ENCODE results near the gene BDKRB1. TPM values are rescaled to one million over a fixed set of nuclear protein-coding genes. Genes with fewer than 3 reads are reported as not detected.

The BDKRB1 gene
- total RNA-seq, 1 donor from 2014 or later, result not detected

DNA sequence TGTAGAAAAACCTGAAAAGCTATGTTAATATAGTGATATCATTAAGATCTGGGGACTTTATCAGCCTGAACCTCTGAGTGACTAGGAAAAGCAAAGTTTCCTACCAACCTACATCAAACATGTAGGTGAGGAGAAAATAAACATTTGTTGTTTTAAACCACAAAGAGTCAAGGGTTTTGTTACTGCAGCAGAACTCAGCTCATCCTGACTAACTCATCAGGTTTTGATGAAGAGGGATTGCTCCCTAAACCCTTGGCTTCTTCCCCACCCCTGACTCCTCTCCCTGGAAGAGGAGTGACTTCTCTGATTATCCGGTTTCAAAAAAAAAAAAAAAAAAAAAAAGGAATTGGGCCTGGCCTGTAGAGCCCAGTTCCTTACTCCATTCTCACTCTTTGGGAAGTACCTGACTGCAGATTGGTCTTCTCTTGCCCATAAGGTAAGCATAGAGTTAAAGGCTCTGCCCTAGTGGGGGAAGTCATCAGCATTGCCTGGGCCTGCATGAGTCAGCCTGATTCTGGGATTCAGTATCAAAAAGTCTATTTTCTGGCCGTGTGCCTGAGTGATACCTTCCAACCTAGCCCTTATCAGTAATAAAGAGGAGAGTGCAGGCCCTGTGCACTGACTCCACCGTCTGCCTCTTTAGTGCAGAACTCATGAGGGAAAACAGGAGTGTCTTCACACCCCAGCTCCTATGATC lies 16.9 kb downstream of the BDKRB1 start:
- Histone ChIP-seq H3K79me2 (ENCODE audit: low read depth) (no peaks in the 10 kb centered on the region), H3K9me3 (ENCODE audit: low read depth) (no peaks in the 10 kb centered on the region), H3K4me2 (no peak overlapping the region), H3K27me3 (no peaks in the 10 kb centered on the region), H4K20me1 (ENCODE audit: low read depth) (no peaks in the 10 kb centered on the region), H3K36me3 (no peaks in the 10 kb centered on the region), H3K4me3 (no peak overlapping the region), H3K27ac (no peak overlapping the region), H3F3A (ENCODE audit: low read depth) (no peaks in the 10 kb centered on the region), H2AFZ (replicated peaks) (no peak overlapping the region), H3K4me1 (no peaks in the 10 kb centered on the region), H3K9ac (no peak overlapping the region)
- H3K4me1 Mint-ChIP-seq, result peaks cover 10% of the 10 kb centered on the region
- H3K27me3 Mint-ChIP-seq (ENCODE audit: insufficient read depth, low read depth), result peaks cover 2% of the 10 kb centered on the region
- H3K36me3 Mint-ChIP-seq, result no peaks in the 10 kb centered on the region
- DNase-seq (ENCODE audit: low spot score), result no peak
- peaks cover 14% of the 10 kb centered on the region for H3K9me3 Mint-ChIP-seq
- TF ChIP-seq EZH2phosphoT487 (IDR thresholded peaks at IDR 0.05) (no peak), EZH2 (IDR thresholded peaks at IDR 0.05) (no peak)
- H3K4me3 Mint-ChIP-seq, result no peak overlapping the region
- no peak overlapping the region for H3K27ac Mint-ChIP-seq

GRCh38 chr14:96273629-96274028 lies 17.6 kb downstream of the BDKRB1 start:
- Histone ChIP-seq H3K4me2 (no peak overlapping the region), H3K9ac (no peak overlapping the region), H3K79me2 (ENCODE audit: low read depth) (no peaks in the 10 kb centered on the region), H3K4me3 (no peak overlapping the region), H3K27me3 (no peaks in the 10 kb centered on the region), H2AFZ (replicated peaks) (no peak overlapping the region), H4K20me1 (ENCODE audit: low read depth) (no peaks in the 10 kb centered on the region), H3K9me3 (ENCODE audit: low read depth) (no peaks in the 10 kb centered on the region), H3F3A (ENCODE audit: low read depth) (no peaks in the 10 kb centered on the region), H3K36me3 (no peaks in the 10 kb centered on the region), H3K4me1 (no peaks in the 10 kb centered on the region), H3K27ac (no peak overlapping the region)
- H3K9me3 Mint-ChIP-seq, result peaks cover 15% of the 10 kb centered on the region
- no peak for DNase-seq (ENCODE audit: low spot score)
- peaks cover under 1% of the 10 kb centered on the region for H3K36me3 Mint-ChIP-seq
- TF ChIP-seq CTCF (IDR thresholded peaks at IDR 0.05) (no peak), EZH2phosphoT487 (IDR thresholded peaks at IDR 0.05) (no peak), EZH2 (IDR thresholded peaks at IDR 0.05) (no peak)
- H3K4me1 Mint-ChIP-seq, result peaks cover 10% of the 10 kb centered on the region
- H3K4me3 Mint-ChIP-seq, result no peak overlapping the region
- peak overlapping the region; percentile 21 for H3K27ac Mint-ChIP-seq
- peaks cover 2% of the 10 kb centered on the region for H3K27me3 Mint-ChIP-seq (ENCODE audit: insufficient read depth, low read depth)

DNA sequence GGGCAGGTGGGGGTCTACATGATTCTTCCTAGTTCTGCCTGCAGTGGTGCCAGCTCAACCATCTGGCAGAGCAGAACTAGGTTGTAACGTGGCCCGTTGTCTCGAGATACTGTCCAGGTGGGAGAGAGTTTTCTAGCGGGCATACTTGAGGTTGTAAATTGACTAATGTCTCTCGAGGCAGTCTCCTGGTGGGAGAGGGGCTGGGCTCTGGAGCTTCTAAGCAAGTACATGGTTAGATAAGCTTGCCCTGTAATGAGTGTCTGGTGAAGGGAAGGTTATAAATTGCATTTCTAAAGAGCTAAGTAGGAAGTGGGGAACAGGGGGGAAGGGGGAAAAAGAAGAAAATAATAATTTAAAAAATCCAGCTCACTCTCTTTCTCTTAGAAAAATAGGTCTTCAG lies 18.1 kb downstream of the BDKRB1 start:
- H3K4me2 ChIP-seq, result no peak overlapping the region
- no peak overlapping the region for H3K4me3 ChIP-seq
- no peaks in the 10 kb centered on the region for H3K79me2 ChIP-seq (ENCODE audit: low read depth)
- H3K27me3 ChIP-seq, result no peaks in the 10 kb centered on the region
- peaks cover 15% of the 10 kb centered on the region for H3K9me3 Mint-ChIP-seq
- no peak for DNase-seq (ENCODE audit: low spot score)
- H3K36me3 Mint-ChIP-seq, result peaks cover 2% of the 10 kb centered on the region
- peak overlapping the region; percentile 62 for H3K27ac Mint-ChIP-seq
- H3K4me1 Mint-ChIP-seq, result peaks cover 10% of the 10 kb centered on the region
- H3K36me3 ChIP-seq, result no peaks in the 10 kb centered on the region
- H3K9ac ChIP-seq, result no peak overlapping the region
- H4K20me1 ChIP-seq (ENCODE audit: low read depth), result no peaks in the 10 kb centered on the region
- no peaks in the 10 kb centered on the region for H3F3A ChIP-seq (ENCODE audit: low read depth)
- peaks cover 2% of the 10 kb centered on the region for H3K27me3 Mint-ChIP-seq (ENCODE audit: insufficient read depth, low read depth)
- H3K27ac ChIP-seq, result no peak overlapping the region
- H3K9me3 ChIP-seq (ENCODE audit: low read depth), result no peaks in the 10 kb centered on the region
- TF ChIP-seq EZH2 (IDR thresholded peaks at IDR 0.05) (no peak), CTCF (IDR thresholded peaks at IDR 0.05) (no peak), EZH2phosphoT487 (IDR thresholded peaks at IDR 0.05) (no peak)
- H2AFZ ChIP-seq (replicated peaks), result no peak overlapping the region
- H3K4me3 Mint-ChIP-seq, result no peak overlapping the region
- H3K4me1 ChIP-seq, result no peaks in the 10 kb centered on the region

- DNase-seq (ENCODE audit: low spot score), result no peak
- Mint-ChIP-seq H3K9me3 (peaks cover 15% of the 10 kb centered on the region), H3K36me3 (peaks cover 2% of the 10 kb centered on the region), H3K4me1 (peaks cover 14% of the 10 kb centered on the region), H3K27me3 (ENCODE audit: insufficient read depth, low read depth) (peaks cover 2% of the 10 kb centered on the region), H3K27ac (no peak overlapping the region), H3K4me3 (no peak overlapping the region)
- Histone ChIP-seq H4K20me1 (ENCODE audit: low read depth) (no peaks in the 10 kb centered on the region), H3K4me3 (no peak overlapping the region), H3K9ac (no peak overlapping the region), H3K9me3 (ENCODE audit: low read depth) (no peaks in the 10 kb centered on the region), H3K4me1 (no peaks in the 10 kb centered on the region), H3K27ac (no peak overlapping the region), H3K4me2 (no peak overlapping the region), H3K36me3 (no peaks in the 10 kb centered on the region), H3K79me2 (ENCODE audit: low read depth) (no peaks in the 10 kb centered on the region), H3K27me3 (no peaks in the 10 kb centered on the region), H2AFZ (replicated peaks) (no peak overlapping the region), H3F3A (ENCODE audit: low read depth) (no peaks in the 10 kb centered on the region)
- TF ChIP-seq EZH2 (IDR thresholded peaks at IDR 0.05) (no peak), CTCF (IDR thresholded peaks at IDR 0.05) (no peak), EZH2phosphoT487 (IDR thresholded peaks at IDR 0.05) (no peak)
Measured at GRCh38 chr14:96274543-96274942, 18.5 kb downstream of the BDKRB1 start.
